HG03575 (cell line): Measurements from ENCODE around the gene TMEM43.

ENCODE experiments used
- ATAC-seq: cut with Tn5 transposase; IDR thresholded peaks from one replicate; pipeline ENCODE4 v1.9.1; 2021; ENCODE audit not compliant: unreplicated experiment, insufficient number of reproducible peaks, low FRiP score; ENCODE audit errors: extremely low read depth

TMEM43 gene

GRCh38 chr3:14146381-14147065 is 21.7 kb downstream of the TMEM43 start:
- ATAC-seq: no peak

- ATAC-seq: no peak
Measured at GRCh38 chr3:14147066-14147435, 22.2 kb downstream of the TMEM43 start.

GRCh38 chr3:14147617-14148016 is 22.8 kb downstream of the TMEM43 start:
- ATAC-seq: no peak

- ATAC-seq: no peak
Measured at GRCh38 chr3:14148041-14148985, 23.5 kb downstream of the TMEM43 start.

GRCh38 chr3:14150078-14150477 is 25.2 kb downstream of the TMEM43 start:
- no peak for ATAC-seq

GRCh38 chr3:14150491-14151230 is 25.8 kb downstream of the TMEM43 start:
- no peak for ATAC-seq

GRCh38 chr3:14151471-14152083 is 26.7 kb downstream of the TMEM43 start:
- no peak for ATAC-seq

- no peak for ATAC-seq
Measured at GRCh38 chr3:14152233-14152962, 27.5 kb downstream of the TMEM43 start.

- no peak for ATAC-seq
Measured at GRCh38 chr3:14152963-14153355, 28.1 kb downstream of the TMEM43 start.

GRCh38 chr3:14153663-14154062 is 28.8 kb downstream of the TMEM43 start:
- ATAC-seq: no peak

- no peak for ATAC-seq
Measured at GRCh38 chr3:14154276-14154675, 29.4 kb downstream of the TMEM43 start.

- no peak for ATAC-seq
Measured at GRCh38 chr3:14154895-14155440, 30.1 kb downstream of the TMEM43 start.

GRCh38 chr3:14156201-14156600 is 31.3 kb downstream of the TMEM43 start:
- ATAC-seq: no peak

- no peak for ATAC-seq
Measured at GRCh38 chr3:14156843-14157561, 32.1 kb downstream of the TMEM43 start.

- no peak for ATAC-seq
Measured at GRCh38 chr3:14157951-14158350, 33.1 kb downstream of the TMEM43 start.

GRCh38 chr3:14158370-14158769 is 33.5 kb downstream of the TMEM43 start:
- ATAC-seq: no peak

- no peak for ATAC-seq
Measured at GRCh38 chr3:14159426-14159825, 34.6 kb downstream of the TMEM43 start.

- no peak for ATAC-seq
Measured at GRCh38 chr3:14161282-14161681, 36.4 kb downstream of the TMEM43 start.
